Fibroblast of lung (primary cell): ENCODE data around the gene HDAC4. TPM values are rescaled to one million over a fixed set of nuclear protein-coding genes. Genes with fewer than 3 reads are reported as not detected.

Experiments
- DNase-seq, 2 donors: peaks; one replicate each; pipeline versions ENCODE4 v3.0.0 to v3.0.0-alpha.2; 2010; ENCODE audit warnings: low read depth in 2 of 2
- H2AFZ ChIP-seq: 2 replicates; pipeline ENCODE4 v1.5.1; 2012; ENCODE audit warnings: low read length, control low read depth, inconsistent platforms
- H3K27ac ChIP-seq: 2 replicates; pipeline ENCODE4 v1.5.1; 2011; ENCODE audit warnings: low read length, control low read depth; ENCODE audit not compliant: insufficient read depth
- H3K27me3 ChIP-seq: 2 replicates; pipeline ENCODE4 v1.5.1; 2011; ENCODE audit warnings: mild to moderate bottlenecking, low read length; ENCODE audit not compliant: control insufficient read depth, insufficient read depth
- H3K36me3 ChIP-seq: 2 replicates; pipeline ENCODE4 v1.5.1; 2011; ENCODE audit warnings: low read length; ENCODE audit not compliant: control insufficient read depth, insufficient read depth
- H3K4me1 ChIP-seq: 2 replicates; pipeline ENCODE4 v1.5.1; 2011; ENCODE audit warnings: low read length; ENCODE audit not compliant: control insufficient read depth, insufficient read depth; ENCODE audit errors: extremely low read depth
- H3K4me2 ChIP-seq: 2 replicates; pipeline ENCODE4 v1.5.1; 2011; ENCODE audit warnings: low read length, control low read depth; ENCODE audit not compliant: insufficient read depth; ENCODE audit errors: extremely low read depth
- H3K4me3 ChIP-seq, 4 experiments: fragments of 200-600 bp in 1 of 4; sonication (generic) in 1 of 4; replicated peaks in 1 of 4; 2 replicates each; pipeline ENCODE4 v1.5.1; 2011 to 2016; ENCODE audit warnings: low read length in 4 of 4, low read depth in 3 of 4, mild to moderate bottlenecking in 3 of 4, control low read depth in 2 of 4, inconsistent platforms in 1 of 4, mixed read lengths in 1 of 4; ENCODE audit not compliant: insufficient read depth in 1 of 4; ENCODE audit errors: control extremely low read depth in 1 of 4
- H3K79me2 ChIP-seq: 2 replicates; pipeline ENCODE4 v1.5.1; 2012; ENCODE audit warnings: mild to moderate bottlenecking, low read length, inconsistent platforms; ENCODE audit not compliant: control insufficient read depth, insufficient read depth
- H3K9ac ChIP-seq: 2 replicates; pipeline ENCODE4 v1.5.1; 2011; ENCODE audit warnings: mild to moderate bottlenecking, low read length, control low read depth; ENCODE audit not compliant: insufficient read depth
- H3K9me3 ChIP-seq: 2 replicates; pipeline ENCODE4 v1.5.1; 2012; ENCODE audit warnings: low read depth, low read length; ENCODE audit not compliant: control insufficient read depth, insufficient read depth
- H4K20me1 ChIP-seq: 2 replicates; pipeline ENCODE4 v1.5.1; 2011; ENCODE audit warnings: low read length; ENCODE audit not compliant: control insufficient read depth, insufficient read depth; ENCODE audit errors: extremely low read depth
- CTCF ChIP-seq, 2 donors: IDR thresholded peaks in 1 of 2; conservative IDR thresholded peaks in 1 of 2; 1 replicate in 1 of 2; 2 replicates in 1 of 2; pipeline ENCODE4 v1.5.1; 2011 to 2012; ENCODE audit warnings: low read length in 2 of 2, control low read depth in 1 of 2, inconsistent platforms in 1 of 2, low read depth in 1 of 2, mild to moderate bottlenecking in 1 of 2
- EZH2 ChIP-seq: IDR thresholded peaks from 2 replicates; pipeline ENCODE4 v1.5.1; 2012; ENCODE audit warnings: low read length, control low read depth, mild to moderate bottlenecking; ENCODE audit errors: missing control alignments
- polyA plus RNA-seq, 2 donors: library from polyadenylated mRNA; depleted of rRNA in 1 of 2; stranded (reverse) in 1 of 2; unstranded in 1 of 2; fragments of >200 nt; gene quantifications; 2 replicates each; pipeline ENCODE4 v1.2.1, GENCODE V29; 2011 to 2012; ENCODE audit warnings: missing spikeins in 1 of 2
- total RNA-seq: library from RNA; depleted of rRNA; stranded (reverse); fragments of >200 nt; gene quantifications from 2 replicates; pipeline ENCODE4 v1.2.1, GENCODE V29; 2014

Gene HDAC4
- total and polyA plus RNA-seq, 2 donors (not counting 1 experiment from before 2014, with no cell fraction given), result 7.4 to 19.8 TPM

- DNase-seq, result no peak
- H3K4me3 ChIP-seq, result no peak overlapping the region
- no peak overlapping the region for H3K4me2 ChIP-seq
- no peak overlapping the region for H2AFZ ChIP-seq
- no peaks in the 10 kb centered on the region for H3K9me3 ChIP-seq
- TF ChIP-seq EZH2, result no peak
- TF ChIP-seq CTCF (conservative IDR thresholded peaks at IDR 0.05 in 1 of 2, IDR thresholded peaks at IDR 0.05 in 1 of 2; ENCODE audit: low read depth in 1 of 2, low read length in 2 of 2), result no peak
- H3K79me2 ChIP-seq, result no peaks in the 10 kb centered on the region
- peaks cover 3% of the 10 kb centered on the region for H3K36me3 ChIP-seq
- H3K27me3 ChIP-seq, result no peaks in the 10 kb centered on the region
- no peaks in the 10 kb centered on the region for H3K4me1 ChIP-seq
- H3K9ac ChIP-seq, result no peak overlapping the region
- H4K20me1 ChIP-seq, result no peaks in the 10 kb centered on the region
- no peak overlapping the region for H3K27ac ChIP-seq
These were observed 248.4 kb downstream of the HDAC4 start for GRCh38 chr2:239152239-239152915.

GRCh38 chr2:239151201-239152131, 249.4 kb downstream of the HDAC4 start:
- Histone ChIP-seq H3K9me3 (no peaks in the 10 kb centered on the region), H3K79me2 (no peaks in the 10 kb centered on the region), H3K4me3 (no peak overlapping the region), H3K4me2 (no peak overlapping the region), H3K9ac (no peak overlapping the region), H2AFZ (no peak overlapping the region), H4K20me1 (no peaks in the 10 kb centered on the region), H3K27ac (no peak overlapping the region), H3K27me3 (no peaks in the 10 kb centered on the region), H3K4me1 (no peaks in the 10 kb centered on the region), H3K36me3 (peaks cover 2% of the 10 kb centered on the region)
- no peak for TF ChIP-seq CTCF (conservative IDR thresholded peaks at IDR 0.05 in 1 of 2, IDR thresholded peaks at IDR 0.05 in 1 of 2; ENCODE audit: low read depth in 1 of 2, low read length in 2 of 2)
- TF ChIP-seq EZH2, result no peak
- DNase-seq, result no peak

- Histone ChIP-seq H2AFZ (no peak overlapping the region), H3K9me3 (no peaks in the 10 kb centered on the region), H3K36me3 (peaks cover 2% of the 10 kb centered on the region), H3K27me3 (no peaks in the 10 kb centered on the region), H3K4me1 (no peaks in the 10 kb centered on the region), H3K4me3 (no peak overlapping the region), H3K79me2 (no peaks in the 10 kb centered on the region), H3K9ac (no peak overlapping the region), H4K20me1 (no peaks in the 10 kb centered on the region), H3K4me2 (no peak overlapping the region), H3K27ac (no peak overlapping the region)
- TF ChIP-seq EZH2, result no peak
- TF ChIP-seq CTCF (conservative IDR thresholded peaks at IDR 0.05 in 1 of 2, IDR thresholded peaks at IDR 0.05 in 1 of 2; ENCODE audit: low read depth in 1 of 2, low read length in 2 of 2), result no peak
- DNase-seq, result no peak
These were observed 250.5 kb downstream of the HDAC4 start for GRCh38 chr2:239150125-239151011.
